H1 (cell line): ENCODE data around the gene CSN1S1. TPM values are rescaled to one million over a fixed set of nuclear protein-coding genes. Genes with fewer than 3 reads are reported as not detected.
A peak's percentile ranks its signal among the peaks of the same experiment; 100 is the strongest.

Experiments
- CTCF ChIA-PET: fragments of 300-600 bp; sonication (Branson Sonifier 250); formaldehyde crosslinking; loops from one replicate; lab custom pipeline; 2021; ENCODE audit not compliant: partially characterized antibody; lab: Charles Lee
- POLR2A ChIA-PET: fragments of 300-600 bp; sonication (Branson Sonifier 250); formaldehyde crosslinking; loops from one replicate; lab custom pipeline; 2021; ENCODE audit warnings: inconsistent platforms; ENCODE audit not compliant: partially characterized antibody; lab: Charles Lee
- DNase-seq, 2 experiments: peaks; one replicate each; pipeline versions ENCODE4 v3.0.0 to v3.0.0-alpha.2; 2010 to 2022; ENCODE audit warnings: low spot score in 2 of 2, low read depth in 1 of 2, mixed read lengths in 1 of 2
- FAIRE-seq: peaks from 2 replicates; lab custom pipeline; 2011; peaks lifted over from hg19 to GRCh38; lab: Jason Lieb, UNC
- H2AFZ ChIP-seq: 2 replicates; pipeline ENCODE4 v1.8.1; 2012; ENCODE audit warnings: low read length, inconsistent platforms
- H2AK5ac ChIP-seq: 2 replicates; pipeline ENCODE4 v1.6.1; 2013; ENCODE audit warnings: low read depth, low read length
- H2BK120ac ChIP-seq: replicated peaks from 2 replicates; pipeline ENCODE3; 2013; ENCODE audit warnings: low read depth, low read length, inconsistent platforms
- H2BK12ac ChIP-seq: 2 replicates; pipeline ENCODE4 v1.6.1; 2013; ENCODE audit warnings: low read depth, low read length
- H2BK15ac ChIP-seq: 2 replicates; pipeline ENCODE4 v1.6.1; 2013; ENCODE audit warnings: low read length
- H2BK20ac ChIP-seq: 2 replicates; pipeline ENCODE4 v1.6.1; 2013; ENCODE audit warnings: low read length
- H2BK5ac ChIP-seq: 2 replicates; pipeline ENCODE4 v1.6.1; 2013; ENCODE audit warnings: low read depth, low read length
- H3K14ac ChIP-seq: 2 replicates; pipeline ENCODE4 v1.6.1; 2013; ENCODE audit warnings: inconsistent platforms; ENCODE audit not compliant: insufficient read length
- H3K18ac ChIP-seq: 2 replicates; pipeline ENCODE4 v1.6.1; 2013; ENCODE audit warnings: low read length; ENCODE audit errors: extremely low read depth
- H3K23ac ChIP-seq: 2 replicates; pipeline ENCODE4 v1.6.1; 2013; ENCODE audit warnings: inconsistent platforms; ENCODE audit not compliant: insufficient read length
- H3K23me2 ChIP-seq: 2 replicates; pipeline ENCODE4 v1.6.1; 2013; ENCODE audit warnings: low read depth, low read length
- H3K27ac ChIP-seq: 2 replicates; pipeline ENCODE4 v1.6.1; 2011; ENCODE audit warnings: low read depth, low read length, inconsistent platforms
- H3K27me3 ChIP-seq, 4 experiments: replicated peaks in 1 of 4; 1 replicate in 1 of 4; 2 replicates in 3 of 4; pipeline versions ENCODE4 v1.6.1 to v1.8.1; 2011 to 2013; ENCODE audit warnings: low read length in 3 of 4, mild to moderate bottlenecking in 3 of 4, inconsistent platforms in 2 of 4, mixed read lengths in 2 of 4, moderate library complexity in 1 of 4; ENCODE audit not compliant: control insufficient read depth in 3 of 4, insufficient read depth in 3 of 4; ENCODE audit errors: extremely low read depth in 1 of 4
- H3K36me3 ChIP-seq, 4 experiments: 2 replicates each; pipeline versions ENCODE4 v1.6.1 to v1.8.1; 2011 to 2013; ENCODE audit warnings: mild to moderate bottlenecking in 4 of 4, low read length in 3 of 4, moderate library complexity in 2 of 4, control low read depth in 1 of 4, inconsistent platforms in 1 of 4; ENCODE audit not compliant: insufficient read depth in 4 of 4, control insufficient read depth in 2 of 4
- H3K4ac ChIP-seq: replicated peaks from 2 replicates; pipeline ENCODE3; 2013; ENCODE audit warnings: low read length, low read depth, mixed read lengths, inconsistent platforms; ENCODE audit not compliant: insufficient read length
- H3K4me1 ChIP-seq, 4 experiments: replicated peaks in 1 of 4; 1 replicate in 1 of 4; 2 replicates in 3 of 4; pipeline versions ENCODE4 v1.6.1 to v1.8.1; 2011 to 2013; ENCODE audit warnings: low read length in 3 of 4, inconsistent platforms in 2 of 4, mixed read lengths in 1 of 4; ENCODE audit not compliant: insufficient read depth in 4 of 4, control insufficient read depth in 3 of 4
- H3K4me2 ChIP-seq, 2 experiments: 2 replicates each; pipeline versions ENCODE4 v1.6.1 to v1.8.1; 2011 to 2013; ENCODE audit warnings: low read depth in 2 of 2, low read length in 2 of 2, control low read depth in 1 of 2, inconsistent platforms in 1 of 2, mild to moderate bottlenecking in 1 of 2; ENCODE audit not compliant: insufficient read depth in 1 of 2
- H3K4me3 ChIP-seq, 4 experiments: fragments of 200-600, 300-600 bp in 1 of 4; sonication (generic), shearing (Covaris generic), sonication (Bioruptor Twin) in 1 of 4; 2 replicates each; pipeline versions ENCODE4 v1.5.1 to v1.8.1; 2011 to 2016; ENCODE audit warnings: low read length in 4 of 4, low read depth in 3 of 4, control low read depth in 2 of 4, inconsistent platforms in 2 of 4, mild to moderate bottlenecking in 2 of 4, mixed read lengths in 1 of 4, moderate library complexity in 1 of 4; ENCODE audit not compliant: insufficient read depth in 2 of 4; ENCODE audit errors: extremely low read depth in 1 of 4
- H3K56ac ChIP-seq: replicated peaks from 2 replicates; pipeline ENCODE3; 2013; ENCODE audit warnings: low read depth, mild to moderate bottlenecking, mixed read lengths, low read length, inconsistent platforms; ENCODE audit not compliant: insufficient read length
- H3K79me1 ChIP-seq: 2 replicates; pipeline ENCODE4 v1.6.1; 2013; ENCODE audit warnings: low read depth, low read length, control low read depth
- H3K79me2 ChIP-seq, 2 experiments: 2 replicates each; pipeline versions ENCODE4 v1.6.1 to v1.8.1; 2012 to 2013; ENCODE audit warnings: low read length in 2 of 2, mild to moderate bottlenecking in 2 of 2, inconsistent platforms in 1 of 2; ENCODE audit not compliant: insufficient read depth in 2 of 2, control insufficient read depth in 1 of 2
- H3K9ac ChIP-seq, 4 experiments: replicated peaks in 1 of 4; 1 replicate in 1 of 4; 2 replicates in 3 of 4; pipeline versions ENCODE4 v1.6.1 to v1.8.1; 2011 to 2013; ENCODE audit warnings: low read depth in 3 of 4, low read length in 3 of 4, control low read depth in 2 of 4, mild to moderate bottlenecking in 2 of 4, moderate library complexity in 2 of 4, inconsistent platforms in 1 of 4; ENCODE audit errors: extremely low read depth in 1 of 4
- H3K9me3 ChIP-seq, 2 experiments: 2 replicates each; pipeline versions ENCODE4 v1.6.1 to v1.8.1; 2012 to 2013; ENCODE audit warnings: mild to moderate bottlenecking in 2 of 2, moderate library complexity in 2 of 2, control low read depth in 1 of 2, inconsistent platforms in 1 of 2, low read depth in 1 of 2, low read length in 1 of 2, mixed read lengths in 1 of 2; ENCODE audit not compliant: insufficient read depth in 2 of 2
- H4K20me1 ChIP-seq, 2 experiments: replicated peaks in 1 of 2; 2 replicates each; pipeline versions ENCODE3 to v1.8.1; 2011 to 2013; ENCODE audit warnings: inconsistent platforms in 2 of 2, low read length in 2 of 2, mild to moderate bottlenecking in 1 of 2; ENCODE audit not compliant: insufficient read depth in 2 of 2, control insufficient read depth in 1 of 2
- H4K5ac ChIP-seq: 2 replicates; pipeline ENCODE4 v1.6.1; 2013; ENCODE audit warnings: low read length, low read depth, mixed read lengths, inconsistent platforms; ENCODE audit not compliant: insufficient read length
- H4K8ac ChIP-seq: 2 replicates; pipeline ENCODE4 v1.8.0; 2013; ENCODE audit warnings: mild to moderate bottlenecking, moderate library complexity, low read length, inconsistent platforms; ENCODE audit not compliant: insufficient read depth; ENCODE audit errors: extremely low read depth
- H4K91ac ChIP-seq: replicated peaks from 2 replicates; pipeline ENCODE3; 2013; ENCODE audit warnings: low read length, mixed read lengths, inconsistent platforms; ENCODE audit not compliant: insufficient read length
- BACH1 ChIP-seq: IDR thresholded peaks from 2 replicates; pipeline ENCODE4 v1.6.1; 2012; ENCODE audit warnings: low read length, improper control_type of control experiment
- NRF1 ChIP-seq: IDR thresholded peaks from 2 replicates; pipeline ENCODE4 v1.6.1; 2011; ENCODE audit warnings: mild to moderate bottlenecking, low read depth, low read length, improper control_type of control experiment
- TBP ChIP-seq: IDR thresholded peaks from 2 replicates; pipeline ENCODE4 v1.6.1; 2011; ENCODE audit warnings: low read depth, low read length, improper control_type of control experiment
- WGBS, 2 experiments: shearing (Covaris generic) in 1 of 2; methylation state at CpG; one replicate each; pipeline versions ENCODE4 v1.1.6 to v1.1.7; 2013 to 2015; ENCODE audit warnings: low lambda C conversion rate in 2 of 2, mixed read lengths in 2 of 2, inconsistent platforms in 1 of 2, low coverage in 1 of 2, missing lambda C conversion rate in 1 of 2; ENCODE audit not compliant: insufficient replicate concordance in 2 of 2, insufficient coverage in 1 of 2, insufficient read length in 1 of 2; ENCODE audit errors: extremely low coverage in 1 of 2, missing lambda C conversion rate in 1 of 2; 5-methylcytosine and 5-hydroxymethylcytosine counted together
- polyA plus RNA-seq, 7 experiments: library from polyadenylated mRNA; depleted of rRNA in 3 of 7; stranded (reverse) in 5 of 7; unstranded in 2 of 7; fragments of >200 nt in 5 of 7; fragments of 200-250 nt in 2 of 7; gene quantifications; 1 replicate in 5 of 7; 2 replicates in 1 of 7; 4 replicates in 1 of 7; pipeline versions ENCODE4 v1.2.1 to v1.2.3, GENCODE V29; 2011 to 2013; ENCODE audit warnings: missing spikeins in 2 of 7, mixed read lengths in 2 of 7
- total RNA-seq: library from RNA; stranded (reverse); fragmentation: NEBNext Ultra II Directional; extraction: Animal tissue kit (Norgen Biotek cat#: 25700); gene quantifications from 2 replicates; pipeline ENCODE4 v1.2.1, GENCODE V29; 2021

Gene CSN1S1
- total and polyA plus RNA-seq, 2 of the 8 experiments (the other 6 are each of a cell fraction or from before 2014, with no cell fraction given), result not detected

GRCh38 chr4:69984030-69984443 lies 53.2 kb downstream of the CSN1S1 start:
- Histone ChIP-seq H3K23ac (no peak overlapping the region), H2BK20ac (no peak overlapping the region; the same call in 1 of the 2 replicates), H4K8ac (no peak overlapping the region), H2AK5ac (no peak overlapping the region), H3K4me3 (no peak overlapping the region), H2BK15ac (no peak overlapping the region), H3K56ac (no peak overlapping the region), H3K79me1 (no peaks in the 10 kb centered on the region), H3K14ac (no peak overlapping the region), H3K18ac (no peak overlapping the region), H4K20me1 (no peaks in the 10 kb centered on the region), H3K4ac (no peak overlapping the region), H3K79me2 (no peaks in the 10 kb centered on the region), H3K23me2 (no peaks in the 10 kb centered on the region), H3K4me1 (no peaks in the 10 kb centered on the region), H3K27me3 (no peaks in the 10 kb centered on the region), H3K36me3 (no peaks in the 10 kb centered on the region), H3K4me2 (no peak overlapping the region), H4K91ac (no peak overlapping the region), H3K27ac (no peak overlapping the region), H3K9ac (no peak overlapping the region), H2BK12ac (0 out of 2 replicates have a peak overlapping the region, but pooled peaks have one; percentile 6), H4K5ac (no peak overlapping the region), H3K9me3 (no peaks in the 10 kb centered on the region), H2BK5ac (no peak overlapping the region), H2BK120ac (no peak overlapping the region), H2AFZ (peak overlapping the region; percentile 84)
- DNase-seq (no peak), FAIRE-seq (no peak)
- 84% methylated on average over 2 of the region's 2 CpGs; no CpG with 5 or more reads in 1 of the 2 experiments for WGBS, 2 experiments
- POLR2A ChIA-PET, result no interaction called here
- 0 out of 2 replicates have a peak, but pooled peaks have one; percentile 5 for TF ChIP-seq BACH1
- TF ChIP-seq NRF1, result no peak
- TF ChIP-seq TBP, result no peak
- CTCF ChIA-PET, result interaction anchor here (0.5 to 0.6 kb wide), 2 partner anchors 198 to 284 kb away, joined by 3 read pairs; no protein-coding TSS in a partner anchor
